BE2C (cell line): ENCODE measurements around the gene DENND1A.

Experiments
- DNase-seq: peaks from one replicate; pipeline ENCODE4 v3.0.0-alpha.2; 2020
- H3K27me3 ChIP-seq: fragments of 250-450 bp; sonication (Bioruptor Pico); 2 replicates; pipeline ENCODE4 v1.5.1; 2020; ENCODE audit warnings: mild to moderate bottlenecking
- H3K36me3 ChIP-seq: fragments of 250-450 bp; sonication (Bioruptor Pico); 2 replicates; pipeline ENCODE4 v1.5.1; 2020; ENCODE audit warnings: mild to moderate bottlenecking
- H3K4me1 ChIP-seq: fragments of 250-450 bp; sonication (Bioruptor Pico); 2 replicates; pipeline ENCODE4 v1.5.1; 2020
- H3K4me3 ChIP-seq: 2 replicates; pipeline ENCODE4 v1.5.1; 2011; ENCODE audit warnings: low read depth, low read length
- H3K9me3 ChIP-seq: fragments of 250-450 bp; sonication (Bioruptor Pico); 2 replicates; pipeline ENCODE4 v1.5.1; 2020
- CTCF ChIP-seq: IDR thresholded peaks from 2 replicates; pipeline ENCODE4 v1.5.1; 2012; ENCODE audit warnings: mild to moderate bottlenecking, low read depth, low read length

Gene DENND1A

GRCh38 chr9:123605286-123605685, 324.6 kb downstream of the DENND1A start:
- Histone ChIP-seq H3K4me3 (no peak overlapping the region), H3K9me3 (no peaks in the 10 kb centered on the region), H3K4me1 (peaks cover 9% of the 10 kb centered on the region), H3K36me3 (no peaks in the 10 kb centered on the region), H3K27me3 (no peaks in the 10 kb centered on the region)
- no peak for DNase-seq
- TF ChIP-seq CTCF, result no peak

- H3K36me3 ChIP-seq, result no peaks in the 10 kb centered on the region
- no peak overlapping the region for H3K4me3 ChIP-seq
- no peak for DNase-seq
- H3K4me1 ChIP-seq, result peaks cover 6% of the 10 kb centered on the region
- no peaks in the 10 kb centered on the region for H3K9me3 ChIP-seq
- H3K27me3 ChIP-seq, result no peaks in the 10 kb centered on the region
- TF ChIP-seq CTCF, result no peak
These were observed 325.1 kb downstream of the DENND1A start for GRCh38 chr9:123604861-123605260.

- DNase-seq, result peak; percentile 26
- H3K27me3 ChIP-seq, result no peaks in the 10 kb centered on the region
- H3K4me3 ChIP-seq, result no peak overlapping the region
- H3K36me3 ChIP-seq, result no peaks in the 10 kb centered on the region
- no peaks in the 10 kb centered on the region for H3K9me3 ChIP-seq
- peaks cover 17% of the 10 kb centered on the region for H3K4me1 ChIP-seq
- TF ChIP-seq CTCF, result no peak
These were observed 328.1 kb downstream of the DENND1A start for GRCh38 chr9:123601828-123602227.

GRCh38 chr9:123599781-123600180, 330.1 kb downstream of the DENND1A start:
- TF ChIP-seq CTCF, result no peak
- H3K9me3 ChIP-seq, result no peaks in the 10 kb centered on the region
- no peak for DNase-seq
- H3K4me3 ChIP-seq, result no peak overlapping the region
- peaks cover 24% of the 10 kb centered on the region for H3K4me1 ChIP-seq
- H3K27me3 ChIP-seq, result no peaks in the 10 kb centered on the region
- no peaks in the 10 kb centered on the region for H3K36me3 ChIP-seq

- DNase-seq, result peak; percentile 25
- H3K27me3 ChIP-seq, result no peaks in the 10 kb centered on the region
- peaks cover 24% of the 10 kb centered on the region for H3K4me1 ChIP-seq
- no peaks in the 10 kb centered on the region for H3K36me3 ChIP-seq
- H3K4me3 ChIP-seq, result no peak overlapping the region
- 0 out of 2 replicates have a peak, but pooled peaks have one; percentile 14 for TF ChIP-seq CTCF
- no peaks in the 10 kb centered on the region for H3K9me3 ChIP-seq
These were observed 331.9 kb downstream of the DENND1A start for GRCh38 chr9:123597876-123598556.

GRCh38 chr9:123597048-123597447, 332.9 kb downstream of the DENND1A start:
- Histone ChIP-seq H3K4me3 (no peak overlapping the region), H3K9me3 (no peaks in the 10 kb centered on the region), H3K36me3 (no peaks in the 10 kb centered on the region), H3K4me1 (peaks cover 21% of the 10 kb centered on the region), H3K27me3 (no peaks in the 10 kb centered on the region)
- no peak for TF ChIP-seq CTCF
- DNase-seq, result no peak
